GM19397 (cell line): Measurements from ENCODE around the gene THAP12.
"Not testable (repeated sequence)": the region's sequence is repeated elsewhere in the genome, so short reads cannot be mapped to it uniquely, and the experiment has no call there.

Experiments used
- ATAC-seq: cut with Tn5 transposase; IDR thresholded peaks from one replicate; pipeline ENCODE4 v1.9.1; 2021; ENCODE audit warnings: mild to moderate bottlenecking, moderate library complexity; ENCODE audit not compliant: unreplicated experiment

The THAP12 gene, protein sequence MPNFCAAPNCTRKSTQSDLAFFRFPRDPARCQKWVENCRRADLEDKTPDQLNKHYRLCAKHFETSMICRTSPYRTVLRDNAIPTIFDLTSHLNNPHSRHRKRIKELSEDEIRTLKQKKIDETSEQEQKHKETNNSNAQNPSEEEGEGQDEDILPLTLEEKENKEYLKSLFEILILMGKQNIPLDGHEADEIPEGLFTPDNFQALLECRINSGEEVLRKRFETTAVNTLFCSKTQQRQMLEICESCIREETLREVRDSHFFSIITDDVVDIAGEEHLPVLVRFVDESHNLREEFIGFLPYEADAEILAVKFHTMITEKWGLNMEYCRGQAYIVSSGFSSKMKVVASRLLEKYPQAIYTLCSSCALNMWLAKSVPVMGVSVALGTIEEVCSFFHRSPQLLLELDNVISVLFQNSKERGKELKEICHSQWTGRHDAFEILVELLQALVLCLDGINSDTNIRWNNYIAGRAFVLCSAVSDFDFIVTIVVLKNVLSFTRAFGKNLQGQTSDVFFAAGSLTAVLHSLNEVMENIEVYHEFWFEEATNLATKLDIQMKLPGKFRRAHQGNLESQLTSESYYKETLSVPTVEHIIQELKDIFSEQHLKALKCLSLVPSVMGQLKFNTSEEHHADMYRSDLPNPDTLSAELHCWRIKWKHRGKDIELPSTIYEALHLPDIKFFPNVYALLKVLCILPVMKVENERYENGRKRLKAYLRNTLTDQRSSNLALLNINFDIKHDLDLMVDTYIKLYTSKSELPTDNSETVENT

DNA sequence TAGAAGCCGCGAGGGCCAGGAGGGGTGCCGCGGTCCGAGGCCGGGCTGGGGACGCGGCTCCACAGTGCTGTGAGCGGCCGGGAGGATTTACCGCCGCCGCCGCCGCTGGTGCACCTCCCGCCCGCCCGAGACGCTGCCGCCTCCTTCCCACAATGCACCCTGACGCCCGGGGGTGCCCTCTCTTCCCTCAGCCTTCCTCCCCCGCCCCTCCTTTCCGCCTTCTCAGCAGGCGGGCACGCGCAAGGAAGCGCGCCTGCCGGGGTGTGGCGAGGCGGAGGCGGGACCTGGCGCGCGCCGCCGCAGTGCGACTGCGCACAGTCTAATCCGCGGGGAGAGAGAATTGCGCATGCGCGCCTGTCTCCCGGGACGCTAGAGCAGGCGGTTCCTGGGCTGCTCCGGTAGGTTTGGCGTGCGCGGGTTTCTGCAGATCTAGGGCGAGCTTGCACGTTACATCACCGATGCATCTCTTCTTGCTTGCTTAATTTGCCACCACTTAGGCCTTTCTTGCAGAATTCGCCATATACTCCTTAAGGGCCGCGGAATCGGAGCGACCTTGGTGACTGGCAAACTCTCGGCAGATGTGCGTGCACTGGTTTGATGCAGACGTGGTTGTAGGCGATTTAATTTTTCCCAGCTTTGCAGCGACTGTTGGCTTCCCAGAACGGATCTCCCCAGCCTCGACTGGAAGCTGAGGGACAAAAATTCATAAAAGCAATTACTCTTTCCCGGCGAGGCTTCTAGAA lies at the start of gene THAP12, which contains the start of gene GVQW3:
THAP12 (minus strand) TSS at position 156 of the 743 bp plus-strand sequence. CDS start 296 bp downstream, outside the sequence.
GVQW3 (plus strand) TSS at position 347 of the 743 bp plus-strand sequence. CDS start 506 bp downstream, outside the sequence.
- ATAC-seq = peak; percentile 81

DNA sequence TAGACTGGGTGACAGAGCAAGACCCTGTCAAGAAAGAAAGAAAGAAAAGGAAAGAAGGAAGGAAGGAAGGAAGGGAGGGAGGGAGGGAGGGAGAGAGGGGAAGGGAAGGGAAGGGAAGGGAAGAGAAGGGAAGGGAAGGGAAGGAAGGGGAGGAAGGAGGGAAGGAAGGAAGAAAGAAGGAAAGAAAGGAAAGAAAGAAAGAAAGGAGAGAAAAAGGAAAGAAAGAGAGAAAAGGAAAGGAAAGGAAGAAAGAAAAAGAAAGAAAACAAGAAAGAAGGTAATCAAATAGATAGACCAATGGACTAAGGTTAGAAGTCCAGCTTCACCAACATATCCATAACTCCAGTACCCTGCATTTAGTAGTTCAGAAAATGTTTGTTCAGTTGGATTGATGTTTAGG lies 45.7 kb upstream of the THAP12 start:
- ATAC-seq = no peak

DNA sequence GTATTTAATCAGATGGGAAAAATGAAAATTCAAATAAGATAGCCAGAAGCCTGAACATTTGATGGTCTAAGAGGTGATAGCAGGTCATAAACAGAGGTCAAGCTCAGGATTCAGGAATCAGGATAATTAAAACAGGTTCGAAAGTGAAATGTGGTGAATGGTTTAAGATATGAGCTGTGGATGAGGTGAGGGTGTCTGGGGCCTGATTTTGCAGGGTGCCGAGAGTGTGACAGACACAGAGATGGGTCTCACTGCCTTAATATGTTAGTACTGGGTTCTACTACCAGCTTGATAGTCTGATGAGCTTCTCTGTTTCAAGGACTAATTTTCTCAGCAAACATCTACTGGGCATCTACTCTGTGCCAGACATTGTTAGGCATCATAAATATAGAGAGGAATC lies 44.0 kb upstream of the THAP12 start:
- ATAC-seq = no peak

DNA sequence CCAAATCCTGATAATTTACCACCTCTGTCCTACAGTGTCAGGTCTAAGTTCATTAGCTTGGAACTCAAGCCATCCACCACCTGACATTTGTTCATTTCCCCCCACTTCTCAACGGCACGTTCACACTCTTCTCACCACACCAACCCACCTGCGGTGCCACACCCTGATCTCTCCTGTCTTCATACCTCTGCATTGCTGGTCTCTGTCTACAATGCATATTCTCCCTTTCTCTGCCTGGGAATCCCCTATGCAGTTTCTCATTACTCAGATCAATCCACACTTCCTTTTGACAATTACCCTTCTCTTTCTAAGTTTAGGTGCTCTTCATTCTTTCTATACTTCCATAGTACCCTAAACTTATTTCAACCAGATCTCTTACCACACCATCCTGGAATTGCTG lies 43.4 kb upstream of the THAP12 start:
- no peak for ATAC-seq

DNA sequence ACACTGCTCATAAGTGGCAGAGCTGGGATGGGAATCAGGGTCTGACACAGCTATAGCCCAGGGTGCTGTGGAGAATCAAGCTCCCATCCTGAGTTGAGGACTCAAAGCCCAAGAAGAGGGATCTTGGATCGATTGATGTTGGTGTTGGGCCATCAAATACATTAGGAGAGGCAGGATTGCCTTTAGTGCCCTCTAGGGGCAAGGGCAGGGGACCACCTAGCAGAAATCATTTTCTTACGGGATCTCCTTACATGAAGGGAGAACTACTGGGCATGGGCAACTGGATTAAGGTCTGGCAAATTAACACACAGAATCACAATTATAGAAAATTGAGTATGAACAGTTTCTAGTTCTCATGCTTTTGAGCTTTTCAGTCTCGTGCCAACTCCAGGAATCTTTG lies 39.0 kb upstream of the THAP12 start:
- no peak for ATAC-seq

DNA sequence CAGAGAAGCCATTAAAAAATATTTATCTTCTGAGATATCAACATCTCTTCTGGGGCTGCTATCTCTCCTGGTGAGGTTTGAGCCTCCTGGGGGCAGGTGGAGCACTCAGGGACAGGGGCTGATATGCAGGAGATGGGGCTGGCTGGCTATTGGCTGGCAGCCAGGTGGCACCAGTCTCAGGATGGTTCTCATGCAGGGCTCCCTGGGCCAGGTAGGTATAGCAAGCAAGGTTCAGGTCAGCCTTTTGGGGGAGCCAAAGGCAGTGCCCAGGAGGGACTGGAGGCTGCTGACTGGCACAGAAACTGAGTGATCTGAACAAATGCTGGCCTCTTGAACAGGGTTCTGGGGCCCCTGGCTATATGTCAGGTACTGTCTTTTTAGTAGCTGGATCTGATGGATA lies 34.1 kb upstream of the THAP12 start:
- no peak for ATAC-seq

DNA sequence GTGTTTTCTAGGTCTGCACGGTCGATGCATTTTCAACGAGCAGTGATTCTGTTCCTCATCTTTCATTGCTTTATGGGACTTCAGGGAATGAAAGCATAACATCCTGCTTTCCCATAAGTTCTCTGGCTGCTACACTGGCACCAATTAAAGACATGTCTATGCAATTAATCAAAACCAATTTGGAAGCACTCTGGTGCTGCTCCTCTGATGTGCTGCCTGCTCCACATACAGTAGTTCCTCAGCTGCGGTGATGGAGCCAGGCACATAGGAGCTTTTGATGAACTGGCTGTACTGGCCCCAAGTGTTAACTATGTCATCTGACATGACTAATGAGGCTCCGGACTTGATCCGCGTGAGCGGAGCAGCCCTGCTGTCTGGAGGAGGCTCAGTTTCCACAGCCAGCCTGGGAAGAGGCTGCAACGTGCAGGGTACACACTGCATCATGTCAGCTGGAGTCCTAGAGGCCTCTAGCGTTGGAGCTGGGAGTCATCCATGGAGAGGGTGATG lies 30.0 kb upstream of the THAP12 start:
- no peak for ATAC-seq

DNA sequence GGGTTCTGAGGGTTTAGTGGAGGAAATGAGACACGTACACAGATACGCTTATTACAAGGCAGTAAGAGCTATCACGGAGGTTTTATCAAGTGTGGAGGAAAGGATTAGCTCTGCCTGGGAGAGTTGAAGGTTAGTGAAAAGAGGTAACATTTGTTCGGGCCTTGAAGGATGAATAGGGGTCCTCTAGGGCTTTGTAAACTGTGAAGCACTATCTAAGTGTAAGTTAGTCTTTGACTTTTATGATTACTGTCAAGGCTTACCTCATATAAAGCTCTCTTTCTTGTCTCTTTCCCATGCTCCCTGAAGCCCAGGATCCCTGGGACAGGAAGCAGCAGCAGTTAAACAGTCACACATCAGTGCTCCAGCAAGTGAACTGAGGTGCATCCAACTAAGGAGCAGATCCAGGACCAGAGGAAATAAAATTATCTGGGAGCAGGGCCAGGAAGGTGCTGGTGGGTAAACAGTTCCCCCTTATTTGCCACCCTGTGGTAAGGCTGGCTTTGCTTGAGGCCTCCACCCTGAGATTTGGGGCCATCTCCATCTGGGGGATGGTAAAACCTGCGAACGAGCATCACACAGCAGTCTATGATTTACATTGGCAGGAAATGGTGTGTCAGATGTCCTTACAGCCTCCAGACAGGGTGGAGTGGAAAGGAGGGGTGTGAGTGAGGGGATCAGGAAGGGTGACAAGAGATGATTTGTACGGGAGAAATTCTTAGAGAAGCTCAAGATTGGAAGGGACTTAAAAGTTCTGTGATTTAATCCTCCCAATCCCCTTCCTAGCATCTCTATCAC lies 27.4 kb upstream of the THAP12 start:
- ATAC-seq = no peak

DNA sequence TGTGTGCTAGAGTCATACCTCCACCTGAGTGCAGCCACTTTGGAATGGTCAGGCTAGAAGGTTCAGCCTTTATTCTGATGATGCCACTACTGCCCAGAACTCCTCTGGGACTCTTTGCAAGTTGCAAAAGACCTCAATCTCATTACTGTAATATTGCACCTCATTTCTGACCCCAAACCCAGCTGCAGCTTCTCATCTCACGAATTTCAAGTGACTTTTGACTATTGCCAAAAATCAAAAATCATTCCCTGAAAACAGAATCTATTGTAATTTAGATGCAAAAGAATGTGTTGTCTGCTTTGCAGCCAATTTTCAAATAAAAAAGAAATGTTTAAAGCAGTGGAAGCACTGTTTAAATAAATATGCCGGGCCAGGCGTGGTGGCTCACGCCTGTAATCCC lies 25.4 kb upstream of the THAP12 start:
- ATAC-seq = no peak

DNA sequence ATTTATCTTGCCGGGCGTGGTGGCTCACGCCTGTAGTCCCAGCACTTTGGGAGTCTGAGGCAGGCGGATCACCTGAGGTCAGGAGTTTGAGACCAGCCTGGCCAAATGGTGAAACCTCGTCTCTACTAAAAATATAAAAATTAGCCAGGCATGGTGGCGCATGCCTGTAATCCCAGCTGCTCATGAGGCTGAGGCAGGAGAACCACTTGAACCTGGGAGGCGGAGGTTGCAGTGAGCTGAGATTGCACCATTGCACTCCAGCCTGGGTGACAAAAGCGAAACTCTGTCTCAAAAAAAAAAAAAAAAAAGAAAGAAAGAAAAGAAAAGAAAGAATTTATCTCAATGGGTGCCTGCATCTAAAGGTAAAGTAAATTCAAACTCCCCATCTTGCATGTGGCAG lies 20.6 kb upstream of the THAP12 start:
- not testable (repeated sequence) for ATAC-seq

DNA sequence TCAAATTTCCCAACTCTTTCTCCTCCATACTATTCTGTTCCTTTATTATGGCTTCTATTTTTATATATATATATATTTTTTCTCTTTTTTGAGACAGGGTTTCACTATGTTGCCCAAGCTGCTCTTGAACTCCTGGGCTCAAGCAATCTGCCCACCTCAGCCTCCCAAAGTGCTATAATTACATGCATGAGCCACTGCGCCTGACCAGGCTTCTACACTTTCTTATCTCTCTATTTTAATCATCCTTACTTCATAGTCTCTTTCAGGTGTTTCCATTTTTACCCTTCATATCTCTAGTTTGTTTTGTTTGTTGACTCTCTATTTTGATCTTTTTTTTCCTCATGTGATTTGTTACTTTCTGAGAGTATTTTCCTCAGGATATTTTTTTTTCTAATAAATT lies 20.0 kb upstream of the THAP12 start:
- no peak for ATAC-seq

DNA sequence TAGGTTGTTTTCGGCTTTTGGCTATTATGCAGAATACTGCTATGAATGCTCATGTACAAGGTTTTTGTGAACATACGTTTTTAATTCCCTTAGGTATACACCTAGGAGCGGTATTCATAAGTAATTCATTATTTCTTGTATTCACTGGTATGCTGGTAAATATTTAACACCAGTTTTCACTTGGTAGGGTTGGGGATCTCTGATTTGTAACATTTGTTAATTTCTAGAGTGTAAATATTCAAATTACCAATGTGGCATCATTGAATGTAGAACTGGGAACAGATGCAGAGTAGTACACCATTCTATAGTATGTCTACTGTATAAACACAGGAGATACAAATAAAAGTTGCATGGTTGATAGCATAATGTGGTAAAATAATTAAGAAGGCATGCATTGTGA lies 16.5 kb upstream of the THAP12 start:
- no peak for ATAC-seq

DNA sequence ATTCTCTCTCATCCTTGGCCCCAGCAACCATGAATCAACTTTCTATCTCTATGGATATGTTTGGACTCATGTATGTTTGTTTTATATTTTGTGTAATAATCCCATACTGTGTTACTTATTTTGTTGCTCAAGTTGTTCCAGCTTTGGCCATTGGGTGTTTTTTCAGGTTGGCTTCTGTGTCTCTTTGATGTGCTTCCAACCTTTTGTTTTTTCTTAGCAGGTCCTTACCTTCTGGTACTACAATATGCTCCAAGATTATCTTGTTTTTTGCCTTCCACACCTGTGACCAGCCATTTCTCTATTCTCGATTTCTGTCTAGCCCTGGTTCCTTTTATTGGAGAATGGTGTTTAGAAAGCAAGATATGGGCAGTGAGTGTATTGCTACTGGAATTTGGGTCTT lies 14.4 kb upstream of the THAP12 start:
- no peak for ATAC-seq

DNA sequence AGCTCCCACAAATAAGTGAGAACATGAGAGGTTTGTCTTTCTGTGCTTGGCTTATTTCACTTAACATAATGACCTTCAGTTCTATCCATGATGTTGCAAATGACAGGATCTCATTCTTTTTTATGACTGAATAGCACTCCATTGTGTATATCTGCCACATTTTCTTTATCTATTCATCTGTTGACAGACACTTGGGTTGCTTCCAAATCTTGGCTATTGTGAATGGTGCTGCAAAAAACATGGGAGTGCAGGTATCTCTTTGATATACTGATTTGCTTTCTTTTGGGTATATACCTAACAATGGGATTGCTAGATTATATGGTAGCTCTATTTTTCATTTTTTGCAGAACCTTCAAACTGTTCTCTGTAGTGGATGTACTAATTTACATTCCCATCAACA lies 13.5 kb upstream of the THAP12 start:
- ATAC-seq = no peak

DNA sequence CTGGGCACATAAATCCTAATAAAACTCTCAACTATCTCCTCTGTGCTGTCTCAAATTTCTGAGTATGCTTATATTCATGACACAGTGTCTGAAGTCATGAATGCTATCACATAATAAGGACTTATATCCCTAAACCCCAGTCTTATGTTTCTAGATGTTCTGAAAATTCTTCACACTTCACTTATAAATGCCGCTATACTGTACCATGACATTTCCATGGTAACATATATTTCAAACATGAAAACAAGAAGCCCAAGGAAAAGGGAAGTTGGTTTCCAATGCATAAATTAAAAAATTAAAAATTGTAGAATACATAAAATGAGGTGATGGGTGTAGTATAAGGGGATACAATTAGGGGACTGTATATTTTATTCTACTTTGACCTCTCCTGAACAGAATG lies 11.9 kb upstream of the THAP12 start:
- ATAC-seq = no peak

DNA sequence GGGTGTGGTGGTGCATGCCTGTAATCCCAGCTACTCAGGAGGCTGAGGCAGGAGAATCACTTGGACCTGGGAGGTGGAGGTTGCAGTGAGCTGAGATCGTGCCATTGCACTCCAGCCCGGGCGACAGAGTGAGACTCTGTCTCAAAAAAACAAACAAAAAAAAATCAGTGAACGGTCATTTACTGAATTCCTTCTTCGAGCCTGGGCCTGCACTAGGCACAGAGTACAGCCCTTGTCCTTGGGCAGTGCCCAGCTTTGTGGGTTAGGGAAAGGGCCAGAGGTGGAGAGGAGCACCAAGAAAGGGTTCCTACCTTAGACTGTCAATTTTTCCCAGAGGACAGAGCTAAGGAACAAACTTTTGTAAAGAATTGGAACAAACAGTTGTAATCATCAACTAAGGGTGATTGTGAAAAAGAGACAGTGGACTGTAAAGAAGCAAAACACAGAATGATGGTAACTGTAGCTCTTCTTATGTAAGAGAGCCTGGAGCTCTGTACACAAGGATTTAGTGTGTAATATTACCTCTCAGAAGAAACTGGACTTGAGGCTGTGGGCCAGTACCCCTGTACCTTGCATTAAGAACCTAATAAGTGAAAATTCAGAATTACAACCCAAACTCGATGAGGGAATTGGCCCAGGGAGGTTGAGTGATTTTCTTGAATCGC lies 11.0 kb upstream of the THAP12 start:
- no peak for ATAC-seq

DNA sequence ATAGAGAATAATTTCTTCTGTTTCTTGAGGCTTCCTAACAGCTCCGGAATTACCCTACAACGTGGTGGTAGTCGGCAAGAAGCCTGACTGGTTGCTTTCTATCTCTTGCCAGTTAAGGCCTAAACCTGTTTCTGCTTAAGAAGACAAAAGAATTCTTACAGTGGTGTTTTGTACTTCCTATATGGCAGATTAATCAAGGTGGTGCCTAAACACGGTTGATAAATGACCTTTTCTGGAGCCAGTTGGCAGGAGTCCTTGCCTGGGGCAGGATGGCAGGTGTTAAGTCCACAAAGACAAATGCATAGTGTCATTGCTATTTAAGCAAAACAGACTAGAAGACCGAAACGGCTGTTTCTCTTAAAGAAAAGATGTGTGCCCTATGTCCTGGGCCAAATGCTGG lies 10.1 kb upstream of the THAP12 start:
- ATAC-seq = no peak

DNA sequence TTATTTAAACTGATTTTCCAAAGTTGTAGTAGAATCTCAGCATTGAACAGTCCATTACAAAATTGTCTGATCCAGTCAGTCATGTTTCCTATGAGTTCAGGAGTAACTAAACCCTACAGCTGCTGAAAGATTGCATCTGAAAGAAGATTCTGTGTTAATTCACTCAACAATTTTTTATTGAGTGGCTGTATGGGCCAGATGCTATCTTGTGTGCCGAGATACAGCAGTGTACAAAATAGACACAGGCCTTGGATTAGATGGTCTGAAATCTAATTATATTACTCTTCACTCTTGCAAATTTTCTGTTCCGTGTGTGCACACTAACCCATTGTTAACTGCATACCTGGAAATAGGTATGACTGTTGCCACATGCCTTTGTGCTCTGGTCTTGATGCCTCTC lies 7.5 kb upstream of the THAP12 start:
- no peak for ATAC-seq

DNA sequence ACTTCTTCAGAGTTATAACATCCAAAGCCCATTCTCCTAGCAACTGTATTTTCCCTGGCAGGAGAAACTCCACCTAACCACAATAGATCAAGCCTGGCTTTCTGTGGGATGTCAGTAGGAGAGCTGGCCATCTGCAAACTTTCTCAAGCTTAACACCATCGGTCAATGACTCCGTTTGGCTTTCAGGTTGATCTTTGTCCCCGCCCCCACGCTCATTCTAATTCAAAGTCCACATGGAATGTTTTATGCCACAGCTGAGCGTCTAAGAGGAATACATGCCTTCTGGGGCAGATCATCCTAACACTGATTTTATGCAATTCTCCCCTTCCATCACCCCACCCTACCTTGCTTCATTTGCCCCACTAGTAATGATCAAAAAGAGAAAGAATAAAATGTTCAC lies 5.0 kb upstream of the THAP12 start:
- ATAC-seq = no peak

DNA sequence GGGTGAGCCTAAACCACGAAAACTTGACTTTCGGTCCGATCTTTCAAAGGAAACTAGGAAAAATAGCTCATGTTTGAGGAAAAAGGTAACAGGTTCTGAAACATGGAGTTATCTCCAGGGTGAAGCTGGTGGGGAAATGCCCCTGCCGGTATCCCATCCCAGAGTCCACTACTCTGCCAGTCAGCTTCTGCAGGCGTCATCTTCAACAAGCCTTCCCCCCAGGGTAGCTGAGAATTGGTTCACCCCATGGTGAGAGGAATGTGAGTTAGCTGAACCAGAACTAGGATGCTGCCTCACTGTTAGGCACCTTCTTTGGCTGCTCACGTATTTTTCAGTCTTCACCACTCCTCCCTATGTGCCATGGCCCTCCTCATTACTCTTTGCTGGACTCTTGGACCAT lies 1.3 kb upstream of the THAP12 start:
- no peak for ATAC-seq
